Esophagus muscularis mucosa (tissue), 4 donors: ENCODE results near the gene DUSP28. TPM values are rescaled to one million over a fixed set of nuclear protein-coding genes. Genes with fewer than 3 reads are reported as not detected.
"Not testable (repeated sequence)": the region's sequence is repeated elsewhere in the genome, so short reads cannot be mapped to it uniquely, and the experiment has no call there.

Experiments
- DNase-seq: peaks from one replicate; pipeline ENCODE4 v3.0.0-alpha.2; 2017; ENCODE audit errors: extremely low spot score
- H3K27ac ChIP-seq, 4 donors: fragments of 200-600 bp; sonication (generic); replicated peaks in 1 of 4; 1 replicate in 3 of 4; 2 replicates in 1 of 4; pipeline ENCODE4 v1.5.1; 2016 to 2019; ENCODE audit warnings: mild to moderate bottlenecking in 1 of 4
- H3K27me3 ChIP-seq, 4 donors: fragments of 200-600 bp; sonication (generic); one replicate each; pipeline versions ENCODE4 v1.5.1 to v1.6.0; 2016 to 2019
- H3K36me3 ChIP-seq, 4 donors: fragments of 200-600 bp; sonication (generic); one replicate each; pipeline ENCODE4 v1.5.1; 2016 to 2019
- H3K4me1 ChIP-seq, 4 donors: fragments of 200-600 bp; sonication (generic); one replicate each; pipeline ENCODE4 v1.5.1; 2016 to 2019
- H3K4me3 ChIP-seq, 4 donors: fragments of 200-600 bp; sonication (generic); 1 replicate in 2 of 4; 2 replicates in 2 of 4; pipeline ENCODE4 v1.5.1; 2016 to 2019; ENCODE audit warnings: mild to moderate bottlenecking in 4 of 4, moderate library complexity in 1 of 4
- H3K9me3 ChIP-seq, 4 donors: fragments of 200-600 bp; sonication (generic); 1 replicate in 3 of 4; 2 replicates in 1 of 4; pipeline ENCODE4 v1.5.1; 2016 to 2019
- CTCF ChIP-seq, 3 experiments: fragments of 200-600 bp in 2 of 3; fragments of 450-650 bp in 1 of 3; sonication (generic) in 2 of 3; IDR thresholded peaks; one replicate each; pipeline ENCODE4 v1.5.1; 2017 to 2019; ENCODE audit warnings: antibody characterized with exemption in 3 of 3, mild to moderate bottlenecking in 2 of 3, moderate library complexity in 1 of 3
- EP300 ChIP-seq: sonication (generic); formaldehyde crosslinking; IDR thresholded peaks from one replicate; pipeline ENCODE4 v1.6.1; 2017; ENCODE audit warnings: antibody characterized with exemption
- POLR2A ChIP-seq: fragments of 450-650 bp; IDR thresholded peaks from one replicate; pipeline ENCODE4 v1.6.1; 2017; ENCODE audit warnings: antibody characterized with exemption, moderate library complexity, mild to moderate bottlenecking, low read depth
- POLR2AphosphoS5 ChIP-seq, 2 donors: sonication (generic); formaldehyde crosslinking; IDR thresholded peaks; one replicate each; pipeline ENCODE4 v1.6.1; 2017; ENCODE audit warnings: antibody characterized with exemption in 2 of 2
- WGBS: methylation state at CpG from one replicate; pipeline ENCODE4 v1.1.5; 2018; 5-methylcytosine and 5-hydroxymethylcytosine counted together
- intact Hi-C: fragments of 100-400 bp; cut with DNase I; formaldehyde crosslinking; loops from one replicate; pipeline ENCODE4 v1.15.1; 2023
- total RNA-seq, 4 donors: library from RNA; depleted of rRNA; stranded (reverse); fragments of >200 nt; gene quantifications; one replicate each; pipeline versions ENCODE4 v1.1.0 to v1.2.1, GENCODE V29; 2016

Gene DUSP28
- total RNA-seq, 4 donors from 2014 or later: 3.8 to 7.3 (median 4.8) TPM

GRCh38 chr2:240561325-240561971 is 1.3 kb downstream of the DUSP28 start:
- peaks cover 0 to 17% (median 0%) of the 10 kb centered on the region in 4 donors for H3K27me3 ChIP-seq
- peak overlapping the region; percentile 73 to 90 (median 87) for H3K4me3 ChIP-seq
- WGBS: 38% methylated on average over 9 of the region's 14 CpGs
- DNase-seq: no peak
- H3K9me3 ChIP-seq: no peaks in the 10 kb centered on the region
- peaks cover 0 to 5% (median 2%) of the 10 kb centered on the region in 4 donors for H3K36me3 ChIP-seq
- intact Hi-C loops: loop anchor here (10.0 kb wide), 1 partner anchor 127 kb away; the partner anchor contains the start of gene GPC1
- peaks cover 60 to 78% (median 67%) of the 10 kb centered on the region in 4 donors for H3K4me1 ChIP-seq
- TF ChIP-seq EP300: no peak
- peak overlapping the region; percentile 98 to 100 (median 98) for H3K27ac ChIP-seq

GRCh38 chr2:240563231-240563630 is 3.1 kb downstream of the DUSP28 start:
- not testable (repeated sequence) for H3K27me3 ChIP-seq, H3K9me3 ChIP-seq, H3K36me3 ChIP-seq, H3K4me3 ChIP-seq, DNase-seq, H3K27ac ChIP-seq
- intact Hi-C loops: loop anchor here (10.0 kb wide), 1 partner anchor 128 kb away; the partner anchor contains the start of gene GPC1
- peaks cover 61 to 77% (median 67%) of the 10 kb centered on the region in 4 donors for H3K4me1 ChIP-seq
- WGBS: 93% methylated on average over 17 of the region's 17 CpGs

GRCh38 chr2:240563951-240564560 is 3.9 kb downstream of the DUSP28 start:
- H3K27me3 ChIP-seq: no peaks in the 10 kb centered on the region
- peaks cover 53 to 73% (median 63%) of the 10 kb centered on the region in 4 donors for H3K4me1 ChIP-seq
- no peak overlapping the region for H3K27ac ChIP-seq
- DNase-seq: no peak
- no peak for TF ChIP-seq POLR2A
- TF ChIP-seq CTCF (IDR thresholded peaks at IDR 0.05): no peak
- TF ChIP-seq EP300: no peak
- no peak for TF ChIP-seq POLR2AphosphoS5 (IDR thresholded peaks at IDR 0.05)
- H3K9me3 ChIP-seq: no peaks in the 10 kb centered on the region
- H3K36me3 ChIP-seq: peaks cover 0 to 5% (median 2%) of the 10 kb centered on the region in 4 donors
- H3K4me3 ChIP-seq: no peak overlapping the region
- WGBS: 92% methylated on average over 12 of the region's 12 CpGs
- intact Hi-C loops: loop anchor here (10.0 kb wide), 1 partner anchor 129 kb away; the partner anchor contains the start of gene GPC1

DNA sequence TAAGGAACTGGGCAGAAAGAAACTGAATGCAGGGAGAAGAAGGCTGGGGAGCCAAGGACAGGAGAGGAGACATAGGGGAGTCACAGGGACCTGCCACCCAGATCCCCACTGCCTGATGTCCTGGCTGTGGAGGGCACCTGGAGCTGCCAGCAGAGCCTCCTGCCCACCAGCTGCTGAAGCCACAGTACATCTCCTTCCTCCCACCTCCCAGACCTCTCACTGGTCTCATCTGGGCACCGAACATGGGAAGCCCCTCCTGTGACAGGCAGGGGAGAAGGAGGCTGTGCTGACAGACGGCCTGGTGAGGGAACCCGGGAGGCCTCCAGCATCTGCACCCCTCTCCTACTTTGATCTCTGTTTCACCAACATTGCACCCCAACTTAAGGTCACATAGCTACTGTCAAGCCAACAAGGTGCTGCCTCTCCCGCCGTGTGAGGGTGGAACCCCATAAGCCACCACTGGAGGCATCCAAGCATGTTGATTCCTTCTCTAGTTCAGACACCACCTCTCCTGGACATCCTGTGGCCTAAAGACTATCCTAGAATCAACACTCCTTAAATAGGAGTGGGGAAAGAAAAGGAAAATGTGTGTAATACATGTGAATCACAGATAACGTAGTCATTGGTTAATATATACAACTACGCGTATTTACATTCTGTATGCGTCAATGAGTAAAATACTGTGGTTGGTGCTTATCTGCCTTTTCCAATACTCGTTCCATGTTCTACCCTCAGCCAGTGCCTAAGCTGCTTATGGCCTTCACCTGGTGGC is 4.6 kb downstream of the DUSP28 start:
- H3K4me1 ChIP-seq: peaks cover 52 to 73% (median 63%) of the 10 kb centered on the region in 4 donors
- no peak for DNase-seq
- H3K36me3 ChIP-seq: peaks cover 0 to 5% (median 2%) of the 10 kb centered on the region in 4 donors
- peak overlapping the region in 3 of 4 donors; percentile 95 to 97 (median 96) for H3K27ac ChIP-seq
- no peaks in the 10 kb centered on the region for H3K27me3 ChIP-seq
- 85% methylated on average over 10 of the region's 10 CpGs for WGBS
- H3K9me3 ChIP-seq: no peaks in the 10 kb centered on the region
- intact Hi-C loops: loop anchor here (10.0 kb wide), 1 partner anchor 130 kb away; the partner anchor contains the start of gene GPC1
- TF ChIP-seq EP300 (no peak), POLR2AphosphoS5 (IDR thresholded peaks at IDR 0.05) (no peak), CTCF (IDR thresholded peaks at IDR 0.05) (no peak), POLR2A (no peak)
- H3K4me3 ChIP-seq: no peak overlapping the region

DNA sequence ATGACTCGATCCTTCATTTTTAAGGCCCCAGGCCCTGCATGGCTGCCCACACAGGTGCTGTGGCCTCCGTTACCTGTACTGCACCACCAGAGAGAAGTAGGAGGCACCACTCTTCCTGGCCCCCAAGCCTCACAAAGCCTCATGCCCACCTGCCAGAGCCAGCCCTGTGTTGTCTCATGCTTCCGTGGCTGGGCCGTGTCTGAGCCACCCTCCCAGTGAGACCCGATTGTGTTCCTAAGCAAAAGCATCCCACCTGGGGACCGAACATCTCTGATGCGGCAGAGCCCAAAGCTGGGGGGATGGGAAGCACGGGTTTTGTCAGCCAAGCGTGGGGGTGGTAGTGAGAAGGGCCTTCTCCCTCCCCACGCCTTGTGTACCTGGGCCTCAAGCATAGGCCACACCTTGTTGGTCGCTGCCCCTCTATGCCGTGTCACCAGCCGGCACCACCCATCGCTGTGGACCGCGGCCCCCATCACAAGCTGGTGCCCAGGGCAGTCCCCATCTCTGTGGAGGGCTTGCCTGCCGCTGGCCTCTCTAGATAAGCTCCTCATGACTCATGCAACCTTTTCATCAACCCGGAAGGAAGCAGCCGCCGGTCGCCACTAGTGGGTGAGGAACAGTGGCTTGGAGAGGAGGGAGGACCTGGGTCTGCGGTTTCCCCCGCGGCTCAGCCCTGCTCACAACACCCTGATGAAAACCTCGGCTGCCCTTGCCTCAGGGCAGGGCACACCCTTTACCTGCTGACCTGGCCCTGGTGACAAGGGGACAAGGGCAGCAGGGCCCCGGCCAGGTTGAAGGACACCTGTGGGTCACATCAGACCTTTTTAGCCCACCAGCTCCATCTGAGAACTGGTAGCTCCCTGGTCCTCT is 5.4 kb downstream of the DUSP28 start:
- Histone ChIP-seq H3K4me1 (peaks cover 57 to 75% (median 67%) of the 10 kb centered on the region in 4 donors), H3K27me3 (no peaks in the 10 kb centered on the region), H3K9me3 (no peaks in the 10 kb centered on the region), H3K4me3 (peak overlapping the region; percentile 81 to 90 (median 87)), H3K27ac (peak overlapping the region; percentile 94 to 97 (median 96)), H3K36me3 (peaks cover 0 to 5% (median 3%) of the 10 kb centered on the region in 4 donors)
- WGBS: 61% methylated on average over 22 of the region's 26 CpGs
- DNase-seq: no peak
- intact Hi-C loops: loop anchor here (10.0 kb wide), 1 partner anchor 131 kb away; the partner anchor contains the start of gene GPC1
- TF ChIP-seq POLR2AphosphoS5 (IDR thresholded peaks at IDR 0.05): peak in 1 of 2 donors; percentile 18
- TF ChIP-seq POLR2A: no peak
